Activated B cell treated with CpG ODN at 0.5 μM for 24 hours (primary cell): ENCODE data around the gene TDRD10. TPM values are rescaled to one million over a fixed set of nuclear protein-coding genes. Genes with fewer than 3 reads are reported as not detected.
"Not testable (repeated sequence)": the region's sequence is repeated elsewhere in the genome, so short reads cannot be mapped to it uniquely, and the experiment has no call there.

Experiments
- ATAC-seq: fragments of 200-7000 bp; cut with Tn5 transposase; one replicate; pipeline ENCODE4 v1.10.0; 2021; ENCODE audit warnings: low read depth, mild to moderate bottlenecking, moderate library complexity
- CTCF ChIA-PET: fragments of 350-600 bp; sonication (Branson Sonifier 250); formaldehyde crosslinking; loops from one replicate; lab custom pipeline; 2021; ENCODE audit warnings: antibody characterized with exemption; lab: Charles Lee
- POLR2A ChIA-PET: fragments of 350-600 bp; sonication (Branson Sonifier 250); formaldehyde crosslinking; loops from one replicate; lab custom pipeline; 2021; ENCODE audit warnings: antibody characterized with exemption; lab: Charles Lee
- DNase-seq: peaks from one replicate; pipeline ENCODE4 v3.0.0; 2022
- H3K27ac Mint-ChIP-seq: one replicate; pipeline ENCODE4 v1.8.0; 2020; ENCODE audit warnings: mixed read lengths
- H3K27me3 Mint-ChIP-seq: one replicate; pipeline ENCODE4 v1.8.0; 2021; ENCODE audit warnings: mixed read lengths
- H3K36me3 Mint-ChIP-seq: one replicate; pipeline ENCODE4 v1.8.0; 2021; ENCODE audit warnings: low read depth, mixed read lengths
- H3K4me1 Mint-ChIP-seq: one replicate; pipeline ENCODE4 v1.8.0; 2021; ENCODE audit warnings: mixed read lengths
- H3K4me3 Mint-ChIP-seq: one replicate; pipeline ENCODE4 v1.8.0; 2020; ENCODE audit warnings: mild to moderate bottlenecking, mixed read lengths
- H3K9me3 Mint-ChIP-seq: one replicate; pipeline ENCODE4 v1.8.0; 2020; ENCODE audit warnings: mixed read lengths
- CTCF ChIP-seq: fragments of 200-600 bp; IDR thresholded peaks from one replicate; pipeline ENCODE4 v1.8.0; 2022; ENCODE audit warnings: antibody characterized with exemption, mild to moderate bottlenecking
- intact Hi-C: fragments of 100-400 bp; cut with micrococcal nuclease; formaldehyde crosslinking; loops from one replicate; pipeline ENCODE4 v1.15.1; 2024
- total RNA-seq: library from RNA; stranded (reverse); gene quantifications from 2 replicates; pipeline ENCODE4 v1.2.3, GENCODE V29; 2022

Gene TDRD10
- total RNA-seq, 1 donor from 2014 or later: not detected

GRCh38 chr1:154529308-154529707 is 27.3 kb downstream of the TDRD10 start:
- ChIA-PET POLR2A (no interaction called here), CTCF (no interaction called here)
- Mint-ChIP-seq H3K4me1 (no peaks in the 10 kb centered on the region), H3K27me3 (peaks cover 10% of the 10 kb centered on the region), H3K9me3 (no peaks in the 10 kb centered on the region), H3K36me3 (no peaks in the 10 kb centered on the region), H3K4me3 (no peak overlapping the region), H3K27ac (no peak overlapping the region)
- TF ChIP-seq CTCF: no peak
- no peak for ATAC-seq
- DNase-seq: no peak
- intact Hi-C loops: no loop called here

DNA sequence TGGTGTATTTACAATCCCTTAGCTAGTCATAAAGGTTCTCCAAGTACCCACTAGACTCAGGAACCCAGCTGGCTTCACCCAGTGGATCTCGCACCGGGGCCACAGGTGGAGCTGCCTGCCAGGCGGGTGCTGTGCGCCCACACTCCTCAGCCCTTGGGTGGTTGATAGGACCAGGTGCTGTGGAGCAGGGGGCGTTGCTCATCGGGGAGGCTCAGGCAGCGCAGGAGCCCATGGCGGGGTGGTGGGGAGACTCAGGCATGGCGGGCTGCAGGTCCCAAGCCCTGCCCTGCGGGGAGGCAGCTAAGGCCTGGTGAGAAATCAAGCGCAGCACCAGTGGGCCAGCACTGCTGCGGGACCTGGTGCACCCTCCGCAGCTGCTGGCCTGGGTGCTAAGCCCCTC is 29.9 kb downstream of the TDRD10 start:
- H3K9me3 Mint-ChIP-seq, H3K4me3 Mint-ChIP-seq, POLR2A ChIA-PET, intact Hi-C loops, DNase-seq, ATAC-seq, H3K4me1 Mint-ChIP-seq, CTCF ChIA-PET, H3K36me3 Mint-ChIP-seq, H3K27ac Mint-ChIP-seq: not testable (repeated sequence)
- peaks cover 10% of the 10 kb centered on the region for H3K27me3 Mint-ChIP-seq

- no peak overlapping the region for H3K27ac Mint-ChIP-seq
- POLR2A ChIA-PET: no interaction called here
- DNase-seq: no peak
- ATAC-seq: no peak
- TF ChIP-seq CTCF: no peak
- H3K27me3 Mint-ChIP-seq: peaks cover 11% of the 10 kb centered on the region
- H3K9me3 Mint-ChIP-seq: peaks cover 3% of the 10 kb centered on the region
- no peaks in the 10 kb centered on the region for H3K36me3 Mint-ChIP-seq
- CTCF ChIA-PET: interaction anchor here (1.4 kb wide), 1 partner anchor 54 kb away, joined by 4 read pairs; no protein-coding TSS in a partner anchor
- H3K4me3 Mint-ChIP-seq: no peak overlapping the region
- H3K4me1 Mint-ChIP-seq: no peaks in the 10 kb centered on the region
- intact Hi-C loops: no loop called here
These were observed 32.2 kb downstream of the TDRD10 start for GRCh38 chr1:154533952-154534844.

- CTCF ChIA-PET: no interaction called here
- POLR2A ChIA-PET: no interaction called here
- ATAC-seq: no peak
These were observed 34.6 kb downstream of the TDRD10 start for GRCh38 chr1:154536570-154536969.

More at GRCh38 chr1:154536570-154536969, 34.6 kb downstream of the TDRD10 start:
- DNase-seq: no peak
- Mint-ChIP-seq H3K4me1 (no peaks in the 10 kb centered on the region), H3K27ac (no peak overlapping the region), H3K36me3 (no peaks in the 10 kb centered on the region), H3K4me3 (no peak overlapping the region), H3K27me3 (peaks cover 25% of the 10 kb centered on the region), H3K9me3 (peaks cover 3% of the 10 kb centered on the region)
- intact Hi-C loops: no loop called here
- TF ChIP-seq CTCF: no peak
